ENCODE data around the gene NFAT5.

NFAT5 gene

GRCh38 chr16:69619514-69619913 is 53.7 kb downstream of the NFAT5 start:
- no peaks in the 10 kb centered on the region for H3K27me3 ChIP-seq (ENCODE audit: control insufficient read depth, insufficient read depth, low read length)
- H2AFZ ChIP-seq: no peak overlapping the region
- no peaks in the 10 kb centered on the region for H3K9me3 ChIP-seq (ENCODE audit: control insufficient read depth, low read length)
- no peak overlapping the region for H3K4me3 ChIP-seq (ENCODE audit: low read depth, low read length)
- no peaks in the 10 kb centered on the region for H3K36me3 ChIP-seq (ENCODE audit: control insufficient read depth, insufficient read depth, low read length)
- no peak for TF ChIP-seq CTCF (IDR thresholded peaks at IDR 0.05)
- peaks cover 4% of the 10 kb centered on the region for H3K4me1 ChIP-seq
- H3K9ac ChIP-seq: no peak overlapping the region
- H3K79me2 ChIP-seq: peaks cover 35% of the 10 kb centered on the region
- H3K4me2 ChIP-seq (ENCODE audit: low read length): no peak overlapping the region
- no peak overlapping the region for H3K27ac ChIP-seq

- H3K36me3 ChIP-seq (ENCODE audit: control insufficient read depth, insufficient read depth, low read length): no peaks in the 10 kb centered on the region
- H3K4me1 ChIP-seq: peaks cover 4% of the 10 kb centered on the region
- H3K4me2 ChIP-seq (ENCODE audit: low read length): no peak overlapping the region
- no peak overlapping the region for H2AFZ ChIP-seq
- no peak overlapping the region for H3K4me3 ChIP-seq (ENCODE audit: low read depth, low read length)
- no peaks in the 10 kb centered on the region for H3K9me3 ChIP-seq (ENCODE audit: control insufficient read depth, low read length)
- no peak for TF ChIP-seq CTCF (IDR thresholded peaks at IDR 0.05)
- H3K27ac ChIP-seq: no peak overlapping the region
- H3K27me3 ChIP-seq (ENCODE audit: control insufficient read depth, insufficient read depth, low read length): no peaks in the 10 kb centered on the region
- H3K9ac ChIP-seq: no peak overlapping the region
- peaks cover 33% of the 10 kb centered on the region for H3K79me2 ChIP-seq
Observed at GRCh38 chr16:69620573-69620972, 54.8 kb downstream of the NFAT5 start.

DNA sequence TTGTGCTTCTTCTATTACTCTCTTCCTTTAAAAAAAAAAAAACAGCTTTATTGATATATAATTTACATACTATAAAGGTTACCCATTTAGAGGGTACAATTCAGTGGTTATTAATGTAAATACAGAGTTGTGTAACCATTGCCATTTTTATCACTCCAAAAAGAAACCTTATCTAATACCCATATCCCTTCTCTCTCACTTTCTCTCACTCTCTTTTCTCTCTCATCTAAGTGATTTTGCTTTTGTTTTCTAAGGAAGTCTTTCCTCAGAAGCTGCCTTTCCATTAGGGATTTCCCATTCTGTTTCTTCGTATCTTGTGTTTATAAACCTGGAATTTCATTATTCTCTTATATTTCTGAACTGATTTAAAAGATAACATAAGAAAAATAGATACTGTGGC is 55.5 kb downstream of the NFAT5 start:
- Histone ChIP-seq H3K9ac (no peak overlapping the region), H3K79me2 (peaks cover 29% of the 10 kb centered on the region), H3K27me3 (ENCODE audit: control insufficient read depth, insufficient read depth, low read length) (no peaks in the 10 kb centered on the region), H3K9me3 (ENCODE audit: control insufficient read depth, low read length) (no peaks in the 10 kb centered on the region), H3K27ac (no peak overlapping the region), H3K4me2 (ENCODE audit: low read length) (no peak overlapping the region), H3K4me1 (peaks cover 4% of the 10 kb centered on the region), H3K36me3 (ENCODE audit: control insufficient read depth, insufficient read depth, low read length) (no peaks in the 10 kb centered on the region), H2AFZ (no peak overlapping the region), H3K4me3 (ENCODE audit: low read depth, low read length) (no peak overlapping the region)
- no peak for TF ChIP-seq CTCF (IDR thresholded peaks at IDR 0.05)

GRCh38 chr16:69626256-69626655 is 60.5 kb downstream of the NFAT5 start:
- no peak for TF ChIP-seq CTCF (IDR thresholded peaks at IDR 0.05)
- no peaks in the 10 kb centered on the region for H3K36me3 ChIP-seq (ENCODE audit: control insufficient read depth, insufficient read depth, low read length)
- no peaks in the 10 kb centered on the region for H3K4me1 ChIP-seq
- no peak overlapping the region for H3K4me2 ChIP-seq (ENCODE audit: low read length)
- H3K27me3 ChIP-seq (ENCODE audit: control insufficient read depth, insufficient read depth, low read length): no peaks in the 10 kb centered on the region
- no peak overlapping the region for H2AFZ ChIP-seq
- no peaks in the 10 kb centered on the region for H3K9me3 ChIP-seq (ENCODE audit: control insufficient read depth, low read length)
- H3K9ac ChIP-seq: no peak overlapping the region
- no peak overlapping the region for H3K4me3 ChIP-seq (ENCODE audit: low read depth, low read length)
- no peak overlapping the region for H3K27ac ChIP-seq
- H3K79me2 ChIP-seq: peaks cover 21% of the 10 kb centered on the region

DNA sequence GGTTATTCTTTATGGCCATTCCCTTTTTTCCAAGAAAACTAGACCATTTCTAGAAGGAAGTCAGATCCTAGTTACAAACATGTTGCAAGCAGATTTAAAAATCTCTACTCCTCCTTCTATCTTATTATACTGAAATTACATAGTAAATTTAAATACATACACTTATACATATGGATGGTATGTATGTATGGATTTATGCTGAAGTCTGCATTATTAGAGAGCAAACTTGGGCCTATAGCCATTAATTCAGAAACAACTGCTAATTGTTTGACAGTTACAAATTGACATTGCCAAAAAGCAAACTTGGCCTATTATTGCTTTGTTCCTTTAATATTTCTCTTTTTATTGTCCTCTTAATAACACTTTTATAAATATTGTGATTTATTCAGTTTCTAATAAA is 67.1 kb downstream of the NFAT5 start:
- no peak overlapping the region for H3K27ac ChIP-seq
- H3K36me3 ChIP-seq (ENCODE audit: control insufficient read depth, insufficient read depth, low read length): no peaks in the 10 kb centered on the region

More for the DNA sequence above, 67.1 kb downstream of the NFAT5 start:
- no peak overlapping the region for H3K4me2 ChIP-seq (ENCODE audit: low read length)
- no peak for TF ChIP-seq CTCF (IDR thresholded peaks at IDR 0.05)
- H3K4me3 ChIP-seq (ENCODE audit: low read depth, low read length): no peak overlapping the region
- no peaks in the 10 kb centered on the region for H3K9me3 ChIP-seq (ENCODE audit: control insufficient read depth, low read length)
- no peaks in the 10 kb centered on the region for H3K27me3 ChIP-seq (ENCODE audit: control insufficient read depth, insufficient read depth, low read length)
- H2AFZ ChIP-seq: no peak overlapping the region
- peaks cover 36% of the 10 kb centered on the region for H3K79me2 ChIP-seq
- H3K4me1 ChIP-seq: no peaks in the 10 kb centered on the region
- no peak overlapping the region for H3K9ac ChIP-seq
